Stimulated activated CD4-positive, alpha-beta T cell treated with anti-CD3 and anti-CD28 coated beads, Interleukin-15, amount 100 ng/mL, for 24 hours (primary cell): ENCODE measurements around the gene DNAJB11.
"Not testable (repeated sequence)": the region's sequence is repeated elsewhere in the genome, so short reads cannot be mapped to it uniquely, and the experiment has no call there.

Source experiments
- DNase-seq: peaks from one replicate; pipeline ENCODE4 v3.0.0-alpha.2; 2020

Gene DNAJB11

DNA sequence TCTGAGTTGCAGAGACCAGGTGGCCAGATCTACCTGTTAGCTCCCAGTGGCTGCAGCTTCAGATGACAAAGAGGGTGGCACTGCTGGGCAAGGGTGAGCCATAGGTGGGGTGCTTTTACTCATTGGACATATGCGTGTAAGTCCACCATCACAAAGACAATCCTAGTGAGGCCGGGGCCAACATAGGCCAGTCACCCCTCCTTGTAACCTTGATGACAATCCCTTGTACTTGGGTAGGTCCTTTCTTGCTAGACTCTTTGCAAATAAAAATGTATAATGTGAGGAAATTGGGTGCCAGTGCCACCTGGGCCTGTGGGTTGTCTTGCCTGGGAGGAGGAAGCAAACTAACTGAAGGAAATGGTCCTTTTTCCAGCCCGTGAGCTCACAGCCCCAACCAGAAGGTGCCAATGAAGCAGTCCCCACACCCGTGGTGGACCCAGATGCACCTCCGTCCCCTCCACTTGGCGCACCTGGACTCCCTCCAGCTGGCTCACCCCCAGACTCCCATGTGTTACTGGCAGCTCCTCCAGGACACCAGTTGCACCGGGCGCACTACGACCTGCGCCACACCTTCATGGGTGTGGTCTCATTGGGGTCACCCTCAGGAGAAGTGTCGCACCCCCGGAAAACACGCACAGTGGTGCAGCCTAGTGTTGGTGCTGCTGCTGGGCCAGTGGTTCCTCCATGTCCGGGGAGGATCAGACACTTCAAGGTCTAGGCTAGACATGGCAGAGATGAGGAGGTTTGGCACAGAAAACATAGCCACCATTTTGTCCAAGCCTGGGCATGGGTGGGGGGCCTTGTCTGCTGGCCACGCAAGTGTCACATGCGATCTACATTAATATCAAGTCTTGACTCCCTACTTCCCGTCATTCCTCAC lies 49.9 kb downstream of the DNAJB11 start:
- no peak for DNase-seq

GRCh38 chr3:186621894-186622650 lies 51.6 kb downstream of the DNAJB11 start:
- no peak for DNase-seq

DNA sequence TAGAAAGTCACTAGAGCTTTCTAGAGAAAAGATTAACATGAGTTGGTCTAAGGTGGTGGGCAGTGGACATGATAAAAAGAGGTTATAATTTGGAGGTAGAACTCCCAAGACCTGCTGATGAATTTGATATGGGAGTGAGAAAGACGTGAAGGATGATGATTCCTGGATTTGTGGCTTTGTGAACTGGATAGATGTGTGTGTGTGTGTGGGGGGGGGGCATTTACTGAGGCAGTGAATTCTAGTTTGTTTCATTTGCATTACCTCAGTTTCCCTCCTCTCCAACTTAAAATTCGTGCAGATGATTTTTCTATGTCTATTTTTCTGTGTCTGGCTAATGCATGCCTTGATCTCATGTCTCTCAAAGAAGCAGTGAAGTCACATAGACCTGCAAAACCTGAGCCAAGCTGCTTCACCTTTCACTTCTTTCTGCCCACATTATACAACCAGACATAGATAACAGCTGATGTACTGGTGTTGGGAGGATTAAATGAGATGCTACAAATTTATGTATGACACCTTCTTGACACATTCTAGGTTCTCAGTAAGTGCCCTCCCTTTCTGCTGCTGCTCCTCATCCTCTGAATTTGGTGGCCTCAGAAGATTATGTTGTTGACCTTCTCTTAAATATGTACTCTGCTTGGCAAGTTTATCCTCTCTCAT lies 52.3 kb downstream of the DNAJB11 start:
- DNase-seq, result no peak

- no peak for DNase-seq
These were observed 54.1 kb downstream of the DNAJB11 start for GRCh38 chr3:186624598-186624997.

GRCh38 chr3:186625600-186626042 lies 55.1 kb downstream of the DNAJB11 start:
- DNase-seq, result no peak

GRCh38 chr3:186626254-186626847 lies 55.8 kb downstream of the DNAJB11 start:
- DNase-seq, result no peak

DNA sequence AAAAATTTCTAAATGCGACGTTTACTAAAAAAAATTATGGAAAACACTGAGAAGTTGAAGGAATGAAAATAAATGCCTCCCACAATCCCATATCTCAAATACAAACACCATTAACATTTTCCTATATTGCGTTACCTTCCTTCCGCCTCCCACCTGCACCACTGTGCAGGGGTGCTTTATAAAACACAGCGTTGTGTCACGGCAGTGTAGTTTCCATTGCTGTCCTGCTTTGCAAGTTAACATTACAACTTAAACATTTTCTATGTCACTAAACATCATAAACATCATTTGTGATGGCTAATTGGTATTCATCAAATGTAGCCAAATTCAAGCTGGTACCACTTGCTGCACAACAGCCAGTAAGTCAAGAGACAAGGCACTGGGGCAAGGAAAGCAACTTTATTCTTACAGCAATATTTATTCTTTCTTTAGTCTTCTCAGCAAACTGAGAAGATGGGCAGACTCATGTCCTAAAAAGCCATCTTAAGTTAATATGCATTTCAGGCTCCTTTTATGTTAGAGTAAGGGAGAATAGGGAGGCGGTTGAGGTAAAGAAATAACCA lies 57.4 kb downstream of the DNAJB11 start:
- DNase-seq, result no peak

GRCh38 chr3:186628756-186629155 lies 58.2 kb downstream of the DNAJB11 start:
- DNase-seq, result no peak

GRCh38 chr3:186630950-186631641 lies 60.6 kb downstream of the DNAJB11 start:
- DNase-seq, result no peak

GRCh38 chr3:186633481-186633880 lies 63.0 kb downstream of the DNAJB11 start:
- DNase-seq, result no peak

DNA sequence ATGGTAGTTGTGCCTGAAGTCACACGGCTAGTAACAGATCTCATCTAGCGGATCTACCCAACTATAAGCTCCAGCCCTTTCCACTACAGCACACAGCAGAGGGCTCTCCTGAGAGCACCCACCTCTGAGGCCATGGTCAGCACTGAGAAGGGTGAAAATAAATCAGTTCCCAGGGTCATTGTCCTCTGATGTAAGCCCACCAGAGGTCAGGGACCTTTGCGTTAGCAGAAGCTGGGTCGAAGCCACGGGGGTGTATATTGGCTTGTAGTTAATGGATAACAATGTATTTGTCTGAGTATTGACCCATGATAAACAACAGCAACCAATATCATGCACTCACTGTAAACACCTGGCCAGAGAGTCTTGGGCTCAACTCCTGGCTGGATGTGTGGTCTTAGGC lies 63.7 kb downstream of the DNAJB11 start:
- DNase-seq, result not testable (repeated sequence)
